Neural progenitor cell (in vitro differentiated cells): ENCODE data around the gene CDCP1.

Source experiments
- EZH2 ChIP-seq: fragments of 200-600 bp; sonication (generic); IDR thresholded peaks from 2 replicates; pipeline ENCODE4 v1.6.1; 2017; ENCODE audit warnings: antibody characterized with exemption, mild to moderate bottlenecking, moderate library complexity
- TF ChIP-seq, protein P1 (sequence below): fragments of 200-600 bp; sonication (generic); IDR thresholded peaks from 2 replicates; pipeline ENCODE4 v1.5.1; 2017; ENCODE audit warnings: antibody characterized with exemption, mild to moderate bottlenecking

- TF ChIP-seq, protein P1, sequence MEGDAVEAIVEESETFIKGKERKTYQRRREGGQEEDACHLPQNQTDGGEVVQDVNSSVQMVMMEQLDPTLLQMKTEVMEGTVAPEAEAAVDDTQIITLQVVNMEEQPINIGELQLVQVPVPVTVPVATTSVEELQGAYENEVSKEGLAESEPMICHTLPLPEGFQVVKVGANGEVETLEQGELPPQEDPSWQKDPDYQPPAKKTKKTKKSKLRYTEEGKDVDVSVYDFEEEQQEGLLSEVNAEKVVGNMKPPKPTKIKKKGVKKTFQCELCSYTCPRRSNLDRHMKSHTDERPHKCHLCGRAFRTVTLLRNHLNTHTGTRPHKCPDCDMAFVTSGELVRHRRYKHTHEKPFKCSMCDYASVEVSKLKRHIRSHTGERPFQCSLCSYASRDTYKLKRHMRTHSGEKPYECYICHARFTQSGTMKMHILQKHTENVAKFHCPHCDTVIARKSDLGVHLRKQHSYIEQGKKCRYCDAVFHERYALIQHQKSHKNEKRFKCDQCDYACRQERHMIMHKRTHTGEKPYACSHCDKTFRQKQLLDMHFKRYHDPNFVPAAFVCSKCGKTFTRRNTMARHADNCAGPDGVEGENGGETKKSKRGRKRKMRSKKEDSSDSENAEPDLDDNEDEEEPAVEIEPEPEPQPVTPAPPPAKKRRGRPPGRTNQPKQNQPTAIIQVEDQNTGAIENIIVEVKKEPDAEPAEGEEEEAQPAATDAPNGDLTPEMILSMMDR = no peak
- no peak for TF ChIP-seq EZH2
These were observed 8.5 kb upstream of the CDCP1 start for GRCh38 chr3:45154641-45155147.
